HEK293 (cell line): ENCODE measurements around the gene DRD4.
A peak's percentile ranks its signal among the peaks of the same experiment; 100 is the strongest.

Experiments
- BCL11B ChIP-seq: fragments of 450-650 bp; formaldehyde crosslinking; IDR thresholded peaks from 2 replicates; pipeline ENCODE4 v1.5.1; 2016; ENCODE audit warnings: low read depth, missing biosample characterization, missing genetic modification characterization
- EGR2 ChIP-seq: fragments of 450-650 bp; formaldehyde crosslinking; IDR thresholded peaks from 2 replicates; pipeline ENCODE4 v1.5.1; 2016; ENCODE audit warnings: low read depth, missing biosample characterization, missing genetic modification characterization
- GLIS1 ChIP-seq: fragments of 450-650 bp; formaldehyde crosslinking; IDR thresholded peaks from 2 replicates; pipeline ENCODE4 v1.5.1; 2016; ENCODE audit warnings: missing biosample characterization, missing genetic modification characterization
- KLF1 ChIP-seq: fragments of 450-650 bp; formaldehyde crosslinking; IDR thresholded peaks from 2 replicates; pipeline ENCODE4 v1.5.1; 2016; ENCODE audit warnings: missing biosample characterization, missing genetic modification characterization
- KLF10 ChIP-seq: fragments of 450-650 bp; IDR thresholded peaks from 2 replicates; pipeline ENCODE4 v1.5.1; 2018; ENCODE audit warnings: missing biosample characterization, mild to moderate bottlenecking, missing genetic modification characterization
- KLF7 ChIP-seq: fragments of 450-650 bp; formaldehyde crosslinking; IDR thresholded peaks from 2 replicates; pipeline ENCODE4 v1.5.1; 2016; ENCODE audit warnings: missing biosample characterization, missing genetic modification characterization, borderline replicate concordance
- MYNN ChIP-seq: fragments of 450-650 bp; formaldehyde crosslinking; IDR thresholded peaks from 2 replicates; pipeline ENCODE4 v1.5.1; 2016; ENCODE audit warnings: missing biosample characterization, missing genetic modification characterization, borderline replicate concordance
- SP2 ChIP-seq: fragments of 450-650 bp; formaldehyde crosslinking; IDR thresholded peaks from 2 replicates; pipeline ENCODE4 v1.5.1; 2016; ENCODE audit warnings: missing biosample characterization, missing genetic modification characterization
- YY2 ChIP-seq: fragments of 450-650 bp; formaldehyde crosslinking; IDR thresholded peaks from 2 replicates; pipeline ENCODE4 v1.5.1; 2016; ENCODE audit warnings: missing biosample characterization, missing genetic modification characterization
- ZBTB48 ChIP-seq: fragments of 450-650 bp; formaldehyde crosslinking; IDR thresholded peaks from 2 replicates; pipeline ENCODE4 v1.5.1; 2016; ENCODE audit warnings: missing biosample characterization, missing genetic modification characterization
- ZNF211 ChIP-seq: fragments of 450-650 bp; formaldehyde crosslinking; IDR thresholded peaks from 2 replicates; pipeline ENCODE4 v1.5.1; 2016; ENCODE audit warnings: low read depth, missing biosample characterization, missing genetic modification characterization
- ZNF221 ChIP-seq: fragments of 450-650 bp; formaldehyde crosslinking; IDR thresholded peaks from 2 replicates; pipeline ENCODE4 v1.5.1; 2017; ENCODE audit warnings: missing biosample characterization, missing genetic modification characterization, borderline replicate concordance
- ZNF24 ChIP-seq: fragments of 450-650 bp; formaldehyde crosslinking; IDR thresholded peaks from 2 replicates; pipeline ENCODE4 v1.5.1; 2016; ENCODE audit warnings: missing biosample characterization, missing genetic modification characterization
- ZNF274 ChIP-seq, 2 experiments: fragments of 200-500 bp in 1 of 2; fragments of 450-650 bp in 1 of 2; sonication (Bioruptor generic) in 1 of 2; formaldehyde crosslinking in 1 of 2; IDR thresholded peaks; 2 replicates each; pipeline versions ENCODE4 v1.5.1 to v1.6.1; 2014 to 2016; ENCODE audit warnings: borderline replicate concordance in 1 of 2, inconsistent platforms in 1 of 2, low read length in 1 of 2, missing biosample characterization in 1 of 2, missing genetic modification characterization in 1 of 2
- ZNF302 ChIP-seq: fragments of 450-650 bp; formaldehyde crosslinking; IDR thresholded peaks from 2 replicates; pipeline ENCODE4 v1.5.1; 2016; ENCODE audit warnings: missing biosample characterization, missing genetic modification characterization, low read depth
- ZNF311 ChIP-seq: fragments of 450-650 bp; formaldehyde crosslinking; IDR thresholded peaks from 2 replicates; pipeline ENCODE4 v1.5.1; 2017; ENCODE audit warnings: missing biosample characterization, missing genetic modification characterization, borderline replicate concordance
- ZNF335 ChIP-seq: fragments of 450-650 bp; formaldehyde crosslinking; conservative IDR thresholded peaks from 2 replicates; pipeline ENCODE4 v1.5.1; 2016; ENCODE audit warnings: missing biosample characterization, missing genetic modification characterization
- ZNF426 ChIP-seq: fragments of 450-650 bp; formaldehyde crosslinking; IDR thresholded peaks from 2 replicates; pipeline ENCODE4 v1.5.1; 2017; ENCODE audit warnings: missing biosample characterization, missing genetic modification characterization, mild to moderate bottlenecking, inconsistent platforms, moderate library complexity
- ZNF501 ChIP-seq: fragments of 450-650 bp; formaldehyde crosslinking; IDR thresholded peaks from 2 replicates; pipeline ENCODE4 v1.5.1; 2016; ENCODE audit warnings: missing biosample characterization, missing genetic modification characterization
- ZNF571 ChIP-seq: fragments of 450-650 bp; formaldehyde crosslinking; IDR thresholded peaks from 2 replicates; pipeline ENCODE4 v1.5.0; 2017; ENCODE audit warnings: missing biosample characterization, missing genetic modification characterization
- ZNF610 ChIP-seq: fragments of 450-650 bp; formaldehyde crosslinking; IDR thresholded peaks from 2 replicates; pipeline ENCODE4 v1.5.1; 2016; ENCODE audit warnings: missing biosample characterization, missing genetic modification characterization, borderline replicate concordance
- ZNF629 ChIP-seq: fragments of 450-650 bp; formaldehyde crosslinking; IDR thresholded peaks from 2 replicates; pipeline ENCODE4 v1.5.1; 2017; ENCODE audit warnings: missing biosample characterization, missing genetic modification characterization
- ZNF654 ChIP-seq: fragments of 450-650 bp; formaldehyde crosslinking; IDR thresholded peaks from 2 replicates; pipeline ENCODE4 v1.5.1; 2016; ENCODE audit warnings: low read depth, missing biosample characterization, missing genetic modification characterization
- ZNF658 ChIP-seq: fragments of 450-650 bp; formaldehyde crosslinking; IDR thresholded peaks from 2 replicates; pipeline ENCODE4; 2016; ENCODE audit warnings: missing biosample characterization, missing genetic modification characterization
- ZNF664 ChIP-seq: fragments of 450-650 bp; formaldehyde crosslinking; IDR thresholded peaks from 2 replicates; pipeline ENCODE4 v1.5.1; 2016; ENCODE audit warnings: missing biosample characterization, missing genetic modification characterization
- ZSCAN16 ChIP-seq: fragments of 450-650 bp; formaldehyde crosslinking; IDR thresholded peaks from 2 replicates; pipeline ENCODE4 v1.5.1; 2016; ENCODE audit warnings: missing biosample characterization, missing genetic modification characterization
- ZXDB ChIP-seq: fragments of 450-650 bp; formaldehyde crosslinking; IDR thresholded peaks from 2 replicates; pipeline ENCODE4 v1.5.1; 2016; ENCODE audit warnings: missing biosample characterization, missing genetic modification characterization
- TF ChIP-seq, protein P1 (sequence below): fragments of 450-650 bp; formaldehyde crosslinking; IDR thresholded peaks from 2 replicates; pipeline ENCODE4 v1.5.1; 2016; ENCODE audit warnings: missing biosample characterization, missing genetic modification characterization
- TF ChIP-seq, protein P2 (sequence below): fragments of 450-650 bp; formaldehyde crosslinking; IDR thresholded peaks from 2 replicates; pipeline ENCODE4 v1.5.1; 2017; ENCODE audit warnings: missing biosample characterization, missing genetic modification characterization
- TF ChIP-seq, protein P3 (sequence below): fragments of 450-650 bp; formaldehyde crosslinking; IDR thresholded peaks from 2 replicates; pipeline ENCODE4 v1.5.0; 2017; ENCODE audit warnings: missing biosample characterization, missing genetic modification characterization, borderline replicate concordance
- TF ChIP-seq, protein P4 (sequence below): fragments of 450-650 bp; formaldehyde crosslinking; IDR thresholded peaks from 2 replicates; pipeline ENCODE4 v1.5.1; 2016; ENCODE audit warnings: missing biosample characterization, missing genetic modification characterization, low read depth
- TF ChIP-seq, protein P5 (sequence below): fragments of 450-650 bp; formaldehyde crosslinking; IDR thresholded peaks from 2 replicates; pipeline ENCODE4 v1.5.1; 2016; ENCODE audit warnings: missing biosample characterization, missing genetic modification characterization

Gene DRD4

DNA sequence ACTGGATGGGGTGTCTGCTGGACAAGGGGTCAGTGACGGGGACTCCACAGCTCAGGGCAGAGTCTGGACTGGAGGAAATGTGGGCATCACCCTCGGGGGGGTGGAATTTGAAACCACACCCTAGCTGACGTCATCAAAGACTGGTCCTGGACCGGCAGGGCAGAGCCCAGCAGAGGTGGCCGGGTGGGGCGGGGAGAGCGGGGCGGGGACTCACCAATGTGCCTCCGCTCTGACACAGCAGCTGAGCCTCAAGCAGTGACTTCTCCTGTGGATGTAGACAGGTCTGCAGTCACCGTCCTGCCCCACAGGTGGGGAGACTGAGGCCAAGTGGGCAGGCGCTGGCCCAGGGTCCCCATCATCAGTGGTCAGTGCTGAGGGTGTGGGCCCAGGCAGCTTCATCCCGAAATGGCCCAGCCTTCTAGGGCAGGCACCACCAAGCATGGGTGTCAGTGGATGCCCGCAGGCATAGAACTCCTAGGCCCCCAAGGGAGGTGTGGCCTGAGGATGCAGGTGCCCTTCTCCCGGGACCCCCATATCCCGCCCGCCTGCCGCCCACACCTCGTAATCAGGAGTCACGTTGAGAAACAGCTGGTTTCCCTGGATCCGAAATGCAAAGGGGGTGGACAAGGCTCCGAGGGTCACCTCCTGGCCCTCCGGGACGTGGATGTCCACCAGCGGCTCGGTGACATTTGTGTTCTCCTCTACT, 12.9 kb upstream of the DRD4 start (continued):
- no peak for TF ChIP-seq KLF10 (tag by site-specific recombination)
- peak; percentile 6; the same call in 1 of the 2 replicates for TF ChIP-seq SP2 (tag by site-specific recombination)
- TF ChIP-seq ZNF221 (tag by site-specific recombination): no peak
- TF ChIP-seq ZNF302 (tag by site-specific recombination): no peak
- TF ChIP-seq MYNN (tag by site-specific recombination): no peak
- TF ChIP-seq, protein P1, sequence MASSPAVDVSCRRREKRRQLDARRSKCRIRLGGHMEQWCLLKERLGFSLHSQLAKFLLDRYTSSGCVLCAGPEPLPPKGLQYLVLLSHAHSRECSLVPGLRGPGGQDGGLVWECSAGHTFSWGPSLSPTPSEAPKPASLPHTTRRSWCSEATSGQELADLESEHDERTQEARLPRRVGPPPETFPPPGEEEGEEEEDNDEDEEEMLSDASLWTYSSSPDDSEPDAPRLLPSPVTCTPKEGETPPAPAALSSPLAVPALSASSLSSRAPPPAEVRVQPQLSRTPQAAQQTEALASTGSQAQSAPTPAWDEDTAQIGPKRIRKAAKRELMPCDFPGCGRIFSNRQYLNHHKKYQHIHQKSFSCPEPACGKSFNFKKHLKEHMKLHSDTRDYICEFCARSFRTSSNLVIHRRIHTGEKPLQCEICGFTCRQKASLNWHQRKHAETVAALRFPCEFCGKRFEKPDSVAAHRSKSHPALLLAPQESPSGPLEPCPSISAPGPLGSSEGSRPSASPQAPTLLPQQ (tag by site-specific recombination): no peak
- TF ChIP-seq ZNF629 (tag by site-specific recombination): 0 out of 2 replicates have a peak, but pooled peaks have one; percentile 12
- TF ChIP-seq GLIS1 (tag by site-specific recombination): peak; percentile 29; the same call in 1 of the 2 replicates
- TF ChIP-seq ZNF274 (IDR thresholded peaks at IDR 0.05; ENCODE audit: low read length): no peak
- TF ChIP-seq ZNF274 (tag by site-specific recombination; IDR thresholded peaks at IDR 0.05; ENCODE audit: borderline replicate concordance): no peak
- TF ChIP-seq ZSCAN16 (tag by site-specific recombination): no peak
- no peak for TF ChIP-seq ZNF610 (tag by site-specific recombination)
- no peak for TF ChIP-seq ZNF24 (tag by site-specific recombination)
- TF ChIP-seq, protein P2, sequence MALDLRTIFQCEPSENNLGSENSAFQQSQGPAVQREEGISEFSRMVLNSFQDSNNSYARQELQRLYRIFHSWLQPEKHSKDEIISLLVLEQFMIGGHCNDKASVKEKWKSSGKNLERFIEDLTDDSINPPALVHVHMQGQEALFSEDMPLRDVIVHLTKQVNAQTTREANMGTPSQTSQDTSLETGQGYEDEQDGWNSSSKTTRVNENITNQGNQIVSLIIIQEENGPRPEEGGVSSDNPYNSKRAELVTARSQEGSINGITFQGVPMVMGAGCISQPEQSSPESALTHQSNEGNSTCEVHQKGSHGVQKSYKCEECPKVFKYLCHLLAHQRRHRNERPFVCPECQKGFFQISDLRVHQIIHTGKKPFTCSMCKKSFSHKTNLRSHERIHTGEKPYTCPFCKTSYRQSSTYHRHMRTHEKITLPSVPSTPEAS (tag by site-specific recombination): no peak
- TF ChIP-seq ZNF426 (tag by site-specific recombination): no peak
- TF ChIP-seq, protein P3, sequence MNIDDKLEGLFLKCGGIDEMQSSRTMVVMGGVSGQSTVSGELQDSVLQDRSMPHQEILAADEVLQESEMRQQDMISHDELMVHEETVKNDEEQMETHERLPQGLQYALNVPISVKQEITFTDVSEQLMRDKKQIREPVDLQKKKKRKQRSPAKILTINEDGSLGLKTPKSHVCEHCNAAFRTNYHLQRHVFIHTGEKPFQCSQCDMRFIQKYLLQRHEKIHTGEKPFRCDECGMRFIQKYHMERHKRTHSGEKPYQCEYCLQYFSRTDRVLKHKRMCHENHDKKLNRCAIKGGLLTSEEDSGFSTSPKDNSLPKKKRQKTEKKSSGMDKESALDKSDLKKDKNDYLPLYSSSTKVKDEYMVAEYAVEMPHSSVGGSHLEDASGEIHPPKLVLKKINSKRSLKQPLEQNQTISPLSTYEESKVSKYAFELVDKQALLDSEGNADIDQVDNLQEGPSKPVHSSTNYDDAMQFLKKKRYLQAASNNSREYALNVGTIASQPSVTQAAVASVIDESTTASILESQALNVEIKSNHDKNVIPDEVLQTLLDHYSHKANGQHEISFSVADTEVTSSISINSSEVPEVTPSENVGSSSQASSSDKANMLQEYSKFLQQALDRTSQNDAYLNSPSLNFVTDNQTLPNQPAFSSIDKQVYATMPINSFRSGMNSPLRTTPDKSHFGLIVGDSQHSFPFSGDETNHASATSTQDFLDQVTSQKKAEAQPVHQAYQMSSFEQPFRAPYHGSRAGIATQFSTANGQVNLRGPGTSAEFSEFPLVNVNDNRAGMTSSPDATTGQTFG (tag by site-specific recombination): no peak
- TF ChIP-seq EGR2: no peak
- TF ChIP-seq BCL11B (tag by site-specific recombination): no peak
- TF ChIP-seq ZNF335 (tag by site-specific recombination): no peak
- TF ChIP-seq ZBTB48: no peak
- TF ChIP-seq ZNF311 (tag by site-specific recombination): no peak
- no peak for TF ChIP-seq ZNF664 (tag by site-specific recombination)
- TF ChIP-seq YY2 (tag by site-specific recombination): no peak
- TF ChIP-seq ZNF654 (tag by site-specific recombination): no peak
- TF ChIP-seq ZNF211 (tag by site-specific recombination): no peak
- TF ChIP-seq KLF1 (tag by site-specific recombination): peak; percentile 81
- TF ChIP-seq, protein P4, sequence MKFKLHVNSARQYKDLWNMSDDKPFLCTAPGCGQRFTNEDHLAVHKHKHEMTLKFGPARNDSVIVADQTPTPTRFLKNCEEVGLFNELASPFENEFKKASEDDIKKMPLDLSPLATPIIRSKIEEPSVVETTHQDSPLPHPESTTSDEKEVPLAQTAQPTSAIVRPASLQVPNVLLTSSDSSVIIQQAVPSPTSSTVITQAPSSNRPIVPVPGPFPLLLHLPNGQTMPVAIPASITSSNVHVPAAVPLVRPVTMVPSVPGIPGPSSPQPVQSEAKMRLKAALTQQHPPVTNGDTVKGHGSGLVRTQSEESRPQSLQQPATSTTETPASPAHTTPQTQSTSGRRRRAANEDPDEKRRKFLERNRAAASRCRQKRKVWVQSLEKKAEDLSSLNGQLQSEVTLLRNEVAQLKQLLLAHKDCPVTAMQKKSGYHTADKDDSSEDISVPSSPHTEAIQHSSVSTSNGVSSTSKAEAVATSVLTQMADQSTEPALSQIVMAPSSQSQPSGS: peak; percentile 71
- no peak for TF ChIP-seq KLF7 (tag by site-specific recombination)
- TF ChIP-seq, protein P5, sequence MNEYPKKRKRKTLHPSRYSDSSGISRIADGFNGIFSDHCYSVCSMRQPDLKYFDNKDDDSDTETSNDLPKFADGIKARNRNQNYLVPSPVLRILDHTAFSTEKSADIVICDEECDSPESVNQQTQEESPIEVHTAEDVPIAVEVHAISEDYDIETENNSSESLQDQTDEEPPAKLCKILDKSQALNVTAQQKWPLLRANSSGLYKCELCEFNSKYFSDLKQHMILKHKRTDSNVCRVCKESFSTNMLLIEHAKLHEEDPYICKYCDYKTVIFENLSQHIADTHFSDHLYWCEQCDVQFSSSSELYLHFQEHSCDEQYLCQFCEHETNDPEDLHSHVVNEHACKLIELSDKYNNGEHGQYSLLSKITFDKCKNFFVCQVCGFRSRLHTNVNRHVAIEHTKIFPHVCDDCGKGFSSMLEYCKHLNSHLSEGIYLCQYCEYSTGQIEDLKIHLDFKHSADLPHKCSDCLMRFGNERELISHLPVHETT (tag by site-specific recombination): no peak
- no peak for TF ChIP-seq ZNF658 (tag by site-specific recombination)
- TF ChIP-seq ZNF571: no peak
- TF ChIP-seq ZNF501 (tag by site-specific recombination): no peak
- no peak for TF ChIP-seq ZXDB
